CD4-positive, alpha-beta T cell treated with Interleukin-15 for 1 hour (primary cell): ENCODE data around the gene GCNA.
A peak's percentile ranks its signal among the peaks of the same experiment; 100 is the strongest.
"Not testable (repeated sequence)": the region's sequence is repeated elsewhere in the genome, so short reads cannot be mapped to it uniquely, and the experiment has no call there.

Source experiments
- DNase-seq: peaks from one replicate; pipeline ENCODE4 v3.0.0-alpha.2; 2020

The GCNA gene

GRCh38 chrX:71617742-71618141 lies 39.5 kb downstream of the GCNA start:
- no peak for DNase-seq

GRCh38 chrX:71618303-71618721 lies 40.1 kb downstream of the GCNA start, which contains the start of gene CXCR3:
Gene CXCR3 (minus strand): TSS chrX:71618511. CDS start chrX:71618449, 62 bp downstream.
- DNase-seq, result peak; percentile 47

- DNase-seq, result no peak
Observed at GRCh38 chrX:71618787-71619186, 40.5 kb downstream of the GCNA start.

DNA sequence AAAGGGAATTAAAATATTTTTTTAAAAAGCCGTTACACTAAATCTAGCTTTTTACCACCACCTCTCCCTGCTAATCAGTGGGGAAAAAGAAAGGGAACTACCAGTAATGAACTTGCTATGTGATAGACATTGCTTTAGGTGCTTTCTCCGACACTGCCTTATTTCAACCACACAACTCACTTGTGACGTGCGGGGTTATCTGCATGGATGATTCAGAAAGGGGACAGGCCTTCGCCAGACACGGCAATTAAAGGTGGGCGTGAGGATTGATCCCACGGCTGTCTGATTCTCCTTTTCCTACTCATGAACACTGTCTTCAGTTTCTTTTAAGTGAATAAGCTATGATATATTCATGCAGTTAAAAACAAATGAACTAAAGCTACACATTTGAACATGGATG lies 41.0 kb downstream of the GCNA start:
- peak; percentile 45 for DNase-seq

GRCh38 chrX:71619986-71620385 lies 41.7 kb downstream of the GCNA start:
- DNase-seq, result no peak

DNA sequence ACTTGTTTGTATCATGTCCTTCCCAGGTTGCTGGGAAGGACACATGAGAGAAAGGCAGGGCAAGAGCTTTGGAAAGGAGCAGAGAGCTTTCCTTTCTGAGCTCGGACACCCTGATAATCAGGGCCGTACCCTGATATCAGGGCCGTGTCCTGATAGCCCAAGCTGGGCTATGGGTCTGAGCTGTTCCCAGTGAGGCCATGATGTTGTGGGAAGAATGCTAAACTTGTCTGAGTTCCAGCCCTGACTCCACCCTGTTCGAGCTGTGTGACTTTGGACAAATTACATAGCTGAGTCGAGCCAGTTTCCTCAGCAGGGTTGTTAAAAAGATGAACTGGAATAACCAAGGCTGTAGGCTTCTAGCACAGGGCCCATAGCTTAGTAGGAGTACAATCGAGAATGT lies 43.4 kb downstream of the GCNA start:
- DNase-seq, result no peak

DNA sequence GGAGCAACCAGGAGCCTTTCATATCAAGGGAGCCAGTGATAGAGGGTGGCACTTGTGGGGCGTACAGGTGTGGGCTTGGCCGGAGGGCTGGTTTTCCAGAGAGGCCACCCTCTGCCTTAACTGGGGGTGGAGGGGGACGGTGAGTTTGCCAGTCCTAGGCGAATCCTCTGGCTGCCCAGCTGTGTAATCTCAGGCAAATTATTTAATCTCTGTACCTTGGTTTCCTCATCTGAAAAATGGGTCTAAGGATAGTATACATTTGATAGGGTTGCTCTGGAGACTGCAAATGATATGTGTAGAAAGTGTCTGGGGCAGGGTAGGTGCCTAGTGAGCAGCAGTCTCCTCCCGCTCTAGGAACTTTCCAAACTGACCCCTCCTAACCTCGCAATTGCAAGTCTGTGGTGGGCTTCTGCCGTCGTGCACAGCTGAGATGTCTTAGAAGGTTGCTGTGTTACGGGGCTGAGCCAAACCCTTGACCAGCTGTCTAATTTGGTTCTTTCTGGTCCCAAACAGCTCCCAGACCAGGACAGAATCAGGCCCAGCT lies 43.9 kb downstream of the GCNA start:
- no peak for DNase-seq

- peak; percentile 79 for DNase-seq
Observed at GRCh38 chrX:71622576-71623450, 44.6 kb downstream of the GCNA start.

- no peak for DNase-seq
Observed at GRCh38 chrX:71623714-71624113, 45.5 kb downstream of the GCNA start.

DNA sequence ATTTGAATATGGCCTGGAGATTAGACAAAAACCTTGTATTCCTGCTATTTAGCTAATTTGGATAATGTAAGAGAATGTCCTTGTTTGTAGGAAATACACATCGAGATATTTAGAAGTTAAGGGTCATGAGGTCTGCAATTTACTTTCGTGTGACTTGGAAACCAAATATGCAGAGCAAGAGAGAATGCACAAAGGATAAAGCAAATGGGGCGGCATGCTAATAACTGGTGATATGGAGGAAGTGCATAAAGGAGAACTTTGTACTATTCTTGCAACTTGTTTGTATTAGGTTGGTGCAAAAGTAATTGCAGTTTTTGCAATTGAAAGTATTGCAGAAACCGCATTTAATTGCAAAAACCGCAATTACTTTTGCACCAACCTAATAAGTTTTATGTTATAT lies 47.2 kb downstream of the GCNA start:
- no peak for DNase-seq

DNA sequence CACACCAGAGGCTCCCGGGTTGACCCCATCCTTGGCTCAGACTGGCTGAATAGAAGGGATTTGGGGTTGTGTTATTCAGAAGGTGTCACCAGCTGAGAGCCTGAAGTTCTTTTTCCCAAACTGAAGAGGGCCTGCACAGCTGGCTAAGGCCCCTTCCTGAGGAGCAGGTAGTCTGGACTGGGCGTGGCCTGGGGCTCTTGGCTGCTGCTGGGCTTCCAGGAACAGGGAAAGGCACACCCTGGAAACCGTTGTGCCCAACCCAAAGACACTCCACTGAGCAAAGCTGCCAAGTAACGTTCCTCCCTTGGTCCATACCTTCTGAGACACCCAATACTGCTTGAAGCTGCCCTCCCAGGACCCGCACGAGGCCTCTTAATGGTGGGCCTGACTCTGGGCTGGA lies 48.3 kb downstream of the GCNA start:
- no peak for DNase-seq

DNA sequence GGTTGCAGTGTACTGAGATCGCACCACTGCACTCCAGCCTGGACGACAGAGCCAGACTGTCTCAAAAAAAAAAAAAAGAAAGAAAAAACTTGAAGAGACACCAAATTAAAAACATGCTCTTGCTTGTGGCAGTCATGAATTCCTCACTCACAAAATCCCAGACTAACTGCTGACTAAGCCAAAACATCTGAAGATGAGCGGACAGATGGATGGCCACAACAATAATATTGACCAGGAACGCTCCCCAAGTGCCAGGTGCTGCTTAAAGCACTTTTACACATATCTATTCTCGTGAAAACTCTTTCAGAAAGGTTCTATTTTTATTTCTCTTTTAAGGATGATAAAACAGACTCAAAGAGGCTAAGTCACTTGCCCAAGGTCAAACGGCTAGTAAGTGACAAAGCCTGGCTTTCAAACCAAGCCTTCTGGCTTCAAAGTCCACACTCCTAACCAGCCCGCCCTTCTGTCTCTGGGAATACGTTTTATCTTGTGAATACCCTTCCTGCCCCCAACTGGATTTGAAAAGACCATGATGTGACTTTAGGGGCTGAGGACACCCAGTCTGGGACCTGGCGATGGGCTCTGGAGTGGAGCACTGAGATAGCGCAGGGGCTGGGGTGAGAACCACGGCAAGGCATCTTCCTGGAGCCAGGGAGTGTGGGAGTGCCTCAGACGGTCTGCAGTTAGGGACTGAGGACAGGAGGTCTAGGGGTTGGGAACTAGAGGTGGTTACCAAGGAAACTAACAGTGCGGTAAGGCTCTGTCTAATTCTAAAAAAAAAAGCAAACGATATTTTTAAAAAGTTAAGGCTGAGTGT lies 49.6 kb downstream of the GCNA start:
- DNase-seq, result no peak

GRCh38 chrX:71629467-71629866 lies 51.2 kb downstream of the GCNA start:
- DNase-seq, result no peak

DNA sequence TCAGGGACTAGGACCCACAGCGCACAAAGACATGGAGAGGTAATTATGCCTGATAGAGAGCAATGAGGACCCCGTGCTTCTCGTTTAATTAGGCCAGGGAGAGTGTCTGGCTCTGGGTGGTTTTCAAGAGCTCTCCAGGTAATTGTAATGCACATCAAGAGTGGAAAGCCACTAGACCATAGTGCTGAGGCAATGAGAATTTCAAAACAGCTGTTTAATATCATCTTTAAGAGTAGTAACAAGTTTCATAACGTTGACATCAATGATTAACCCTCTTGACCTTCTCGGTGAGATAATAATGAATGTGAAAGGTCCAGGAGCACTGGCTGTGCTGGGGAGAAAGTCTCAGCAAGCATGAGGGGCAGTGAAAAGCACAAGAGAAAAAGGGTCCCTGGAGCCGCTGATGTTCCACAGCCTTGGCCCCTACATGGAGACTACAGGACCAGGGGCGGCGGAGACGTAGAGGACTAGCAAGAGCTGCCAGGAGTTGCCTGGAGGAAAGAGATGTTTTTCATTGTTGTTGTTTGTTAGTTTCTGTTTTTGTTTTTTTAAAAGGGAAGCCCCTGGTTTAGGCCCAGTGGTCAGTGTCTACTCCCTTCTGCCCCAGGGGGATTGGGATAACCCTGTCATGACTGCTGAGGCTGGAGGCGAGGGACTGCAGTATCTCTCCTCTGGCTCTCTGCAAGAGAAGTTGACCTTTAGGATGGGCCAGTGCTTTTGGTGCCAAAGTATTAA lies 54.9 kb downstream of the GCNA start:
- no peak for DNase-seq

GRCh38 chrX:71634366-71634765 lies 56.1 kb downstream of the GCNA start:
- no peak for DNase-seq

DNA sequence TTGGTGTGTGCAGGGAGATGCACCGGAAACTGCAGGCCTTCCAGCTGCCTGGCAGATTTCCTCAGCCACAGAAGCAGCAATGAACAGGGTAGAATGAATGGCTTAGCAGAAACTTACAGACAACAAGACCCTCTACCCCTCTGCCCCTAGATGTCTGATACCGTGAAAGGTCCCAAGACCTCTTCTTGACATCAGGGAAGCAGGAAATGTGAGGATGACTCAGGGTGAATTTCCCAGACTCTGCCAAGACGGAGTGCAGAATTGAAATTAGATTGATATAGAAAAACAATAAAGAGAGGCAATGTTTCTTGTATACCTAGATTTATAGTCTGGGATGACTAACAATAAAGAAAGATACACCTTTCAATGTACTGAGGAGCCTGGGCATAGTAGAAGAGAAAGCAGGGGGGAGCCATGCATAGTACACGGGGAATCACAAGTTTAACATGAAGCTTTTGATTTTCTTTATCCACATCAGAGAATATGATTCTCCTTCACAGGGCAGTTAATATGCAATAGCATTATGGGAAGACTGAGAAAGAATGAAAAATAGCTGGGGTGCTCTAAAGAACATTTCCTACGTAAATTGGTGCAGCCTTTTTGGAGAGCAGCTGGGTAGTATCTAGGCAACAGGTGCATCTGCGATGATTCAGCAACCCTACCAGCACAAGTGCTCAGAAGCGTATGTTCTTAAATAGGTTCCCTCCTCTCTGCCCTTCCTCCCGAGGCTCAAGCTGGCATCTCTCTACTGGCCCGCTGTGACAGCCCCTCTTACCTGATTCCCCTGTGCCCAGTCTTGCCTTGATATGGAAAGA lies 58.4 kb downstream of the GCNA start:
- no peak for DNase-seq

DNA sequence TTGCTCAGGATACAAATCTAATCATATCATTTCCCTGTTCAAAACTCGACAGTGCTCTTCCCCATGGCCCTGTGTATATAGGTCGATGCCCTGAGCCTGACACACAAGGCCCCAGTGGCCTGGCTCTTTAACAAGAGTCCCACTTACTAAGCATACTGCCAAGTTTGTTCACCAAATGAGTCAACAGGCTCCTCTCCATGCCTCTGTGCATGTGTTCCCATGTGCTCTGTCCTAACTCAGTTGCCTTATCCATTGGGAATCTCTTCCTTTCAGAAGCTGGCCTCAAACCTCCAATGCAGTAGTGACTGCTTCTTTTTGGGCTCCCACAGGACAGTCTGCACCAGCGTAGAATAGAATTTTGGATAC lies 59.0 kb downstream of the GCNA start:
- no peak for DNase-seq

DNA sequence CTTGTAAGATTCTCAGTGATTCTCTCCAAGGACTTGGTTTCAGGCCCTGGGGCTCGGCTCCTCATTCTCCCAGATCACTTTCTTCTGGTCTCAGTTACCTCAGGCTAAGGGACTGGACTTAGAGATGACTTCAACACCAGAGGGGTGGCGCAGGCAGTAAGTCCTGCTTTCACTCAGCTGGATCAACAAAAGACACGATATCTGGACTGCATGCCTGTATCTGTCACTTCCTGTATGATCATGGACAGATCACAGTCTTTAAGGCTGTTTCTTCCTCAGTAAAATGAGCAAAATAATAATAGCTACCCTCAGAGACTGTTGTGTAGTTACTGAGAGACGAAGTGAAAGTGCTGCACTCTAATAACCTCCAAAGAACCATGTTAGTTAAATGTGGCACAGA lies 59.6 kb downstream of the GCNA start:
- DNase-seq, result no peak

DNA sequence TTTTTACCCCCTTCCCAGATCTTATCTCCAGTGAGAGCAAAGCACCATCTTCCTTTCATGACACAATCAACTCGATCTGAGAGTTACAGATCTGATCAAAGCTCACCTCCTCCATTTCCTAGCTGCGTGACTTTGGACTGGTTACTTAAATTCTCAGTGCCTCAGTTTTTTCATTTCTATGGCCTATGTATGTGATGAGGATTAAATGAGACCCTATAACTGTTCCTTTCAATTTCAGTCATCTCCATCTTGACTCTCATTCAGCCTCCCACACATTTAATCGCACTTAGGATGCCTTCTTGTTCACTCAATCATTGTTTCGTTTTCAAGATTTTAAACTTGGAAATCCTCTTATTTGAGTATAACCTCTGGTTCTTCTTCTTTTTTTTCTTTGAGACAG lies 60.2 kb downstream of the GCNA start:
- no peak for DNase-seq

GRCh38 chrX:71640002-71640401 lies 61.8 kb downstream of the GCNA start:
- DNase-seq, result no peak

DNA sequence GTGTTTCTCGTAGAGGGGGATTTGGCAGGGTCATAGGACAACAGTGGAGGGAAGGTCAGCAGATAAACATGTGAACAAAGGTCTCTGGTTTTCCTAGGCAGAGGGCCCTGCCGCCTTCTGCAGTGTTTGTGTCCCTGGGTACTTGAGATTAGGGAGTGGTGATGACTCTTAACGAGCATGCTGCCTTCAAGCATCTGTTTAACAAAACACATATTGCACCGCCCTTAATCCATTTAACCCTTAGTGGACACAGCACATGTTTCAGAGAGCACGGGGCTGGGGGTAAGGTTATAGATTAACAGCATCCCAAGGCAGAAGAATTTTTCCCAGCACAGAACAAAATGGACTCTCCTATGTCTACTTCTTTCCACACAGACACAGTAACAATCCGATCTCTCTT lies 66.2 kb downstream of the GCNA start:
- DNase-seq, result not testable (repeated sequence)

- no peak for DNase-seq
Observed at GRCh38 chrX:71650333-71650969, 72.2 kb downstream of the GCNA start.
